HG03558 (cell line): Measurements from ENCODE around the gene GOLPH3L.
"Not testable (repeated sequence)": the region's sequence is repeated elsewhere in the genome, so short reads cannot be mapped to it uniquely, and the experiment has no call there.

Source experiments
- ATAC-seq: cut with Tn5 transposase; IDR thresholded peaks from one replicate; pipeline ENCODE4 v1.9.1; 2021; ENCODE audit warnings: moderate number of reproducible peaks; ENCODE audit not compliant: unreplicated experiment; ENCODE audit errors: extremely low read depth

Gene GOLPH3L

GRCh38 chr1:150696995-150697927 lies at the start of gene GOLPH3L:
Gene GOLPH3L, minus strand, starts transcription at chr1:150697154. Its CDS starts 2,316 bp downstream, at chr1:150694838.
- ATAC-seq: peak; percentile 83

- no peak for ATAC-seq
Observed at GRCh38 chr1:150730130-150730721, 33.3 kb upstream of the GOLPH3L start.

- no peak for ATAC-seq
Observed at GRCh38 chr1:150724336-150724735, 27.4 kb upstream of the GOLPH3L start.

GRCh38 chr1:150720703-150721102 lies 23.7 kb upstream of the GOLPH3L start, which contains the start of gene HORMAD1:
Gene HORMAD1, minus strand, starts transcription at chr1:150720895. Its CDS starts 1,390 bp downstream, at chr1:150719505.
- no peak for ATAC-seq

GRCh38 chr1:150720098-150720497 lies 23.1 kb upstream of the GOLPH3L start:
- no peak for ATAC-seq

- no peak for ATAC-seq
Observed at GRCh38 chr1:150718225-150718891, 21.4 kb upstream of the GOLPH3L start.

GRCh38 chr1:150709031-150709430 lies 12.1 kb upstream of the GOLPH3L start:
- ATAC-seq: not testable (repeated sequence)

GRCh38 chr1:150708595-150708994 lies 11.6 kb upstream of the GOLPH3L start:
- ATAC-seq: no peak

- ATAC-seq: no peak
Observed at GRCh38 chr1:150706091-150706490, 9.1 kb upstream of the GOLPH3L start.

GRCh38 chr1:150703427-150703826 lies 6.5 kb upstream of the GOLPH3L start:
- ATAC-seq: no peak

- ATAC-seq: no peak
Observed at GRCh38 chr1:150696590-150696989, 364 bp downstream of the GOLPH3L start.

- ATAC-seq: no peak
Observed at GRCh38 chr1:150696162-150696561, 792 bp downstream of the GOLPH3L start.

- no peak for ATAC-seq
Observed at GRCh38 chr1:150695561-150695960, 1.4 kb downstream of the GOLPH3L start.

GRCh38 chr1:150692720-150693119 lies 4.2 kb downstream of the GOLPH3L start:
- ATAC-seq: no peak

- no peak for ATAC-seq
Observed at GRCh38 chr1:150688763-150689162, 8.2 kb downstream of the GOLPH3L start.

GRCh38 chr1:150686275-150686674 lies 10.7 kb downstream of the GOLPH3L start:
- ATAC-seq: no peak

GRCh38 chr1:150683914-150684313 lies 13.0 kb downstream of the GOLPH3L start:
- no peak for ATAC-seq

- ATAC-seq: no peak
Observed at GRCh38 chr1:150678988-150679387, 18.0 kb downstream of the GOLPH3L start.

GRCh38 chr1:150674881-150675280 lies 22.1 kb downstream of the GOLPH3L start:
- no peak for ATAC-seq

GRCh38 chr1:150663321-150663720 lies 33.6 kb downstream of the GOLPH3L start:
- ATAC-seq: no peak

GRCh38 chr1:150662811-150663210 lies 34.1 kb downstream of the GOLPH3L start:
- ATAC-seq: no peak
